HG02798 (cell line): ENCODE results near the gene CCL7.
"Not testable (repeated sequence)": the region's sequence is repeated elsewhere in the genome, so short reads cannot be mapped to it uniquely, and the experiment has no call there.

Source experiments
- ATAC-seq: cut with Tn5 transposase; IDR thresholded peaks from one replicate; pipeline ENCODE4 v1.9.1; 2021; ENCODE audit warnings: mild to moderate bottlenecking; ENCODE audit not compliant: unreplicated experiment, poor library complexity

CCL7 gene

GRCh38 chr17:34269969-34270368 is at the start of gene CCL7:
CCL7 (plus strand) TSS chr17:34270221; CDS start chr17:34270291, 70 bp downstream.
- no peak for ATAC-seq

GRCh38 chr17:34220752-34221395 is 49.1 kb upstream of the CCL7 start:
- no peak for ATAC-seq

DNA sequence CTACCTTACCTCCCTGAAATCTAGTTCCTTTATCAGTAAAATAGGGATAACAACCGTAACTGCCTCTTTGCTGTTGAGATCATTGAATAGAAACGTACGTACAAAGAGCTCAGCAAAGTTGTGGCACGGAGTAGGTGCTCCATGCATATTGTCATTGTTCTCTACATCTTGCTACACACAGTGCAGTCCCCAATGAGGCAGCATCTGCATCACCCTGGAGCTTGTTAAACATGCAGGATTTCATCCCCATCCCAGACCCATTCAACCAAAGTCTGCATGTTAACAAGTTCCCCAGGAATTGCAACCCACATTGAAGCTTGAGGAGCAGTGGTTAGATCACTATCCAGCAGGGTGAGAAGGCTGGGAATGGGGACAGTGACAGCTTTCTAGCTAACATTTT is 48.6 kb upstream of the CCL7 start:
- ATAC-seq = no peak

- no peak for ATAC-seq
Measured at GRCh38 chr17:34222722-34223497, 47.1 kb upstream of the CCL7 start.

GRCh38 chr17:34225046-34225445 is 45.0 kb upstream of the CCL7 start:
- no peak for ATAC-seq

GRCh38 chr17:34226011-34226743 is 43.8 kb upstream of the CCL7 start:
- ATAC-seq = no peak

DNA sequence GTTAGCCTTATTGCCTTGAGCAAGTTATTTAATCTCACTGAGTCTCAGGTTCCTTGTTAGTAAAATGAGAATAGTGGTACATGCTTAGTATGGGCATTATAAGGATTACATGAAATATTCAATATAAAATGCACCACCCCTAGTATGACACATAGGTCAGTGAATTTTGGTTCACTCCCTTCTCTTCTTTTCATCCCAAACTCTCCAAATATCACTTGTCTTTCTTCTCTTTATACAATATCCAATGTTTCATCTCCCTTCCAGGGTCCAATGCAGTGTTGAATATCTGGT is 43.3 kb upstream of the CCL7 start:
- ATAC-seq = no peak

DNA sequence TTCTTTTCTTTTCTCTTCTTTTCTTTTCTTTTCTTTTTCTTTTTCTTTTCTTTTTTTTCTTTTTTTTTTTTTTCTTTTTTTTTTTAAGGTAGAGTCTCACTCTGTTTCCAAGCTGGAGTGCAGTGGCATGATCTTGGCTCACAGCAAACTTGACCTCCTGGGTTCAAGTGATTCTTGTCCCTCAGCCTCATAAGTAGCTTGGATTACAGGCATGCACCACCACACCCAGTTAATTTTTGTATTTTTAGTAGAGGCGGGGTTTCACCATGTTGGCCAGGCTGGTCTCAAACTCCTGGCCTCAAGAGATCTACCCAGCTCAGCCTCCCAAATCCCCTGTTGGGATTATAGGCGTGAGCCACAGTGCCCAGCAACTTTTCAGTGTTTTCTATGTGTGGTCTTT is 42.7 kb upstream of the CCL7 start:
- ATAC-seq = not testable (repeated sequence)

- ATAC-seq = no peak
Measured at GRCh38 chr17:34227707-34228106, 42.3 kb upstream of the CCL7 start.

DNA sequence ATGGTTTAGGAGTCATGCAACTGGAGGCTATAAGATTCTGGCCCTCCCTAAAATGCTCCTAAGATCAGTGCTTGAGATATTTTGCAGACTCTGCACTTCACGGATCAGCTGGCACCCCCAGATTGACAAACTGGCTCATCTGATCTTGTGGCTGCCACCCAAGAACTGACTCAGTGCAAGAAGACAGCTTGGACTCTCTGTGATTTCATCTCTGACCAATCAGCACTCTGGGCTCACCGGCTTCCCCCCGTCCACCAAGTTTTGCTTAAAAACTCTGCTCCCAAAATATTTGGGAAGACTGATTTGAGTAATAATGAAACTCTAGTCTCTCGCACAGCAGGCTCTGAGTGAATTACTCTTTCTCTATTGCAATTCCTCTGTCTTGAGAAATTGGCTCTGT is 41.2 kb upstream of the CCL7 start:
- no peak for ATAC-seq

GRCh38 chr17:34230342-34230741 is 39.7 kb upstream of the CCL7 start:
- ATAC-seq = no peak

GRCh38 chr17:34234616-34235015 is 35.4 kb upstream of the CCL7 start:
- ATAC-seq = no peak

GRCh38 chr17:34235389-34236028 is 34.5 kb upstream of the CCL7 start:
- no peak for ATAC-seq

GRCh38 chr17:34236281-34236892 is 33.6 kb upstream of the CCL7 start:
- no peak for ATAC-seq

DNA sequence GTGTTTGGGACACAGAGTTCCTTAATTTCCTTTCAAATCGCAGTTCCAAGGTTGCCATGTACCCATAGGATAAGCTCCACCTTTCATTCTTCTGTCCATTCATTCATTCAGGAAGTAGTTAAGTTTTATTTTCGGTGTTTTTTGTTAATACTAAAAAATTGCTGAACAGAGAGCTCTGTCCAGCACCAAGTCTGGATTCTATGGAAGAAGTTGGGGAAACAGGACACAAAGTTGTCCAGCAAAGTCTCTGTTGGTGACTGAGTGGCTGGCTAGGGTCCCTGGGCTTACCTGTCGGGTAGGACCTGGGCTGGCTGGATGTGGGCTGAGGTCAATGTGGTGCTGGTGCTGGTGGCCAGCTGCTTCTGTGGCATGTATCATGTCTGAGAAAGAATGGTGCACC is 32.6 kb upstream of the CCL7 start:
- no peak for ATAC-seq

GRCh38 chr17:34241062-34241461 is 29.0 kb upstream of the CCL7 start:
- ATAC-seq = no peak

- no peak for ATAC-seq
Measured at GRCh38 chr17:34242587-34243363, 27.2 kb upstream of the CCL7 start.

DNA sequence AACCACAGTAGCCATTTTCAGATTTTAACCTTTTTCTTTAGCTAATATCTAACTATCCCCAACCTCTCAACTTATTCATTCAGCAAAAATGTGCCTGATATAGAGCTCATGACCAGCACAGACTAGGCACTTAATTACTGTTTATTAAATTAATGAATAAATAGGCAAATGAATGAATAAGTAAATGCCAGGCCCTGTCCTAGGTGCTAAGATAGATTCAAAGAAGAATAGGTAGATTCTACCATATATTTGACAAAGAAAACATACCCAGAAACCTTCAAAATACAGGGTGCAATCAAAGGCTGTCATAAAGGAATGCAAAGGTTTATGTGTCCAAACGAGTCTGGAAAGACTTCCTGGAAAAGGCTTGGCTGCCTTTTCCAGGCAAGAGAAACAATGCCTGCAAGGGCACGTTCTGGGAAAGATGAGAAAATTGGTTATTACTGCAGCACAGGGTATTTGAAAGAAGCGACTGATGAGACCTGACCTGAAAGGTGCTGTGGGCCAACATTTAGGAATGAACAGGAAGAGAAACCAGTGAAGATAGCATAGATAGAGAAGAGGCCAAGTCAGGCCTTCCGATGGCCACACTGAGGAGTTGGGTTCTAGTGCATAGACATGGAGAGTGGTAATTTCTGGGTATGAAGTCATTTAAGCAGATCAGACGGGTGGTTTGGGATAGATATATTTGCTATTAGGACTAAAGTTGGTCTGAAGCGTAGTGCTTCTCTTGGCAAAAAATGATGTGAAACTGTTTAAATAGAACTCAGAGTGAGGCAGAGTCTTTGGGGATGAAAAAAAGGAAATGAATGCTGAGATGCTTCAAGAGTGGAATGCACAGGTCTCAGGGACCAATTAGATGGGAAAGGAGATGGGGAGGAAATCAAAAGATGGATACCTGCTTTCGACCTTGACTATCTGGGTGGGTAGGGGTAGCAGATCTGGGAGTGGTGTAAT is 26.4 kb upstream of the CCL7 start:
- ATAC-seq = no peak
